GM21360 (cell line): ENCODE data around the gene EPHB1.
A peak's percentile ranks its signal among the peaks of the same experiment; 100 is the strongest.

Experiments
- ATAC-seq: cut with Tn5 transposase; IDR thresholded peaks from one replicate; pipeline ENCODE4 v1.9.1; 2021; ENCODE audit warnings: mild to moderate bottlenecking, moderate library complexity; ENCODE audit not compliant: unreplicated experiment

The EPHB1 gene

GRCh38 chr3:134903837-134904236 lies 108.8 kb downstream of the EPHB1 start:
- ATAC-seq: peak; percentile 5

GRCh38 chr3:134904241-134904771 lies 109.2 kb downstream of the EPHB1 start:
- peak; percentile 92 for ATAC-seq

GRCh38 chr3:134904776-134905646 lies 110.0 kb downstream of the EPHB1 start:
- ATAC-seq: peak; percentile 23

- no peak for ATAC-seq
These were observed 110.5 kb downstream of the EPHB1 start for GRCh38 chr3:134905647-134905935.

- ATAC-seq: no peak
These were observed 113.2 kb downstream of the EPHB1 start for GRCh38 chr3:134908271-134908670.

- no peak for ATAC-seq
These were observed 115.0 kb downstream of the EPHB1 start for GRCh38 chr3:134910026-134910425.

- ATAC-seq: no peak
These were observed 116.8 kb downstream of the EPHB1 start for GRCh38 chr3:134911586-134912548.

- no peak for ATAC-seq
These were observed 121.4 kb downstream of the EPHB1 start for GRCh38 chr3:134916276-134916961.

- no peak for ATAC-seq
These were observed 122.6 kb downstream of the EPHB1 start for GRCh38 chr3:134917631-134918030.

GRCh38 chr3:134918441-134918840 lies 123.4 kb downstream of the EPHB1 start:
- peak; percentile 95 for ATAC-seq

GRCh38 chr3:134922101-134922500 lies 127.0 kb downstream of the EPHB1 start:
- ATAC-seq: no peak

GRCh38 chr3:134922866-134923265 lies 127.8 kb downstream of the EPHB1 start:
- ATAC-seq: no peak

- ATAC-seq: no peak
These were observed 128.2 kb downstream of the EPHB1 start for GRCh38 chr3:134923286-134923685.

GRCh38 chr3:134927599-134927998 lies 132.5 kb downstream of the EPHB1 start:
- no peak for ATAC-seq

- no peak for ATAC-seq
These were observed 133.3 kb downstream of the EPHB1 start for GRCh38 chr3:134928392-134928791.

- no peak for ATAC-seq
These were observed 133.8 kb downstream of the EPHB1 start for GRCh38 chr3:134928819-134929218.

- no peak for ATAC-seq
These were observed 134.9 kb downstream of the EPHB1 start for GRCh38 chr3:134929976-134930375.

- no peak for ATAC-seq
These were observed 136.2 kb downstream of the EPHB1 start for GRCh38 chr3:134931045-134931785.

- ATAC-seq: no peak
These were observed 137.0 kb downstream of the EPHB1 start for GRCh38 chr3:134932035-134932434.

- no peak for ATAC-seq
These were observed 138.9 kb downstream of the EPHB1 start for GRCh38 chr3:134933997-134934396.
